GM12878 (cell line): Measurements from ENCODE around the gene DTX3. TPM values are rescaled to one million over a fixed set of nuclear protein-coding genes. Genes with fewer than 3 reads are reported as not detected.

Experiments
- ATF3 ChIP-seq: IDR thresholded peaks from 2 replicates; pipeline ENCODE4 v1.6.1; 2011; ENCODE audit warnings: low read depth, mild to moderate bottlenecking, low read length, moderate library complexity, borderline replicate concordance; ENCODE audit errors: extremely low read depth
- CHD2 ChIP-seq: IDR thresholded peaks from 2 replicates; pipeline ENCODE4 v1.6.1; 2011; ENCODE audit warnings: low read depth, low read length, improper control_type of control experiment, borderline replicate concordance
- E2F4 ChIP-seq: IDR thresholded peaks from 2 replicates; pipeline ENCODE4 v1.6.1; 2012; ENCODE audit warnings: low read depth, low read length, improper control_type of control experiment
- EED ChIP-seq: sonication (generic); IDR thresholded peaks from 2 replicates; pipeline ENCODE4 v1.6.1; 2016; ENCODE audit warnings: antibody characterized with exemption, low read depth
- EGR1 ChIP-seq, 2 experiments: IDR thresholded peaks; 1 replicate in 1 of 2; 2 replicates in 1 of 2; pipeline ENCODE4 v1.6.1; 2011 to 2012; ENCODE audit warnings: low read depth in 2 of 2, low read length in 2 of 2, borderline replicate concordance in 1 of 2, mild to moderate bottlenecking in 1 of 2, moderate library complexity in 1 of 2
- FOS ChIP-seq: IDR thresholded peaks from 3 replicates; pipeline ENCODE4 v1.6.1; 2011; ENCODE audit warnings: borderline replicate concordance; ENCODE audit not compliant: insufficient read length; ENCODE audit errors: extremely low read depth
- JUNB ChIP-seq: IDR thresholded peaks from 2 replicates; pipeline ENCODE4 v1.6.1; 2016; ENCODE audit warnings: antibody characterized with exemption, mild to moderate bottlenecking
- KLF5 ChIP-seq: fragments of 450-650 bp; IDR thresholded peaks from 2 replicates; pipeline ENCODE4 v1.6.1; 2014; ENCODE audit warnings: mild to moderate bottlenecking; ENCODE audit not compliant: partially characterized antibody
- MTA2 ChIP-seq: fragments of 450-650 bp; IDR thresholded peaks from 2 replicates; pipeline ENCODE4 v1.6.1; 2016; ENCODE audit warnings: low read depth, mild to moderate bottlenecking, moderate library complexity
- PBX3 ChIP-seq: IDR thresholded peaks from 2 replicates; pipeline ENCODE4 v1.6.1; 2011; ENCODE audit warnings: mild to moderate bottlenecking, low read depth, low read length, moderate library complexity; ENCODE audit not compliant: insufficient replicate concordance
- POLR2AphosphoS2 ChIP-seq: IDR thresholded peaks from 2 replicates; pipeline ENCODE4 v1.6.1; 2011; ENCODE audit warnings: low read depth, mild to moderate bottlenecking, low read length, improper control_type of control experiment, moderate library complexity
- SIX5 ChIP-seq: IDR thresholded peaks from 2 replicates; pipeline ENCODE4 v1.6.1; 2011; ENCODE audit warnings: mild to moderate bottlenecking, low read depth, low read length, moderate library complexity; ENCODE audit not compliant: severe bottlenecking
- USF1 ChIP-seq: IDR thresholded peaks from 2 replicates; pipeline ENCODE4 v1.6.1; 2011; ENCODE audit warnings: borderline replicate concordance, low read depth, mild to moderate bottlenecking, moderate library complexity, mixed read lengths, low read length; ENCODE audit not compliant: insufficient read depth; ENCODE audit errors: extremely low read length
- ZBTB11 ChIP-seq: fragments of 450-650 bp; formaldehyde crosslinking; IDR thresholded peaks from 2 replicates; pipeline ENCODE4 v1.5.0; 2022; ENCODE audit warnings: mild to moderate bottlenecking, missing genetic modification characterization
- ZBTB40 ChIP-seq: fragments of 450-650 bp; IDR thresholded peaks from 2 replicates; pipeline ENCODE4 v1.6.1; 2016; ENCODE audit warnings: mild to moderate bottlenecking, moderate library complexity, borderline replicate concordance
- polyA plus RNA-seq, 11 experiments: library from polyadenylated mRNA; depleted of rRNA in 4 of 11; unstranded in 6 of 11; stranded (reverse) in 5 of 11; fragments of >200 nt; fragmentation: Nextera tagmentation in 4 of 11; fragmentation: Illumina TruSeq in 1 of 11; extraction: Ambion mirVana in 4 of 11; extraction: Trizol in 1 of 11; gene quantifications; 1 replicate in 1 of 11; 2 replicates in 10 of 11; pipeline versions ENCODE4 v1.2.1 to v1.2.3, GENCODE V29; 2011 to 2016; ENCODE audit warnings: inconsistent platforms in 2 of 11, missing spikeins in 2 of 11, low read depth in 1 of 11
- total RNA-seq, 4 experiments: library from RNA; depleted of rRNA in 3 of 4; stranded (reverse); fragments of >200 nt in 3 of 4; fragmentation: Illumina TruSeq in 1 of 4; extraction: Trizol in 1 of 4; gene quantifications; 2 replicates each; pipeline versions ENCODE4 v1.2.1 to v1.2.3, GENCODE V29; 2013 to 2021
- TF ChIP-seq, protein P1 (sequence below): IDR thresholded peaks from 2 replicates; pipeline ENCODE4 v1.6.1; 2012; ENCODE audit warnings: low read depth, low read length, improper control_type of control experiment

DTX3 gene
- total and polyA plus RNA-seq, 10 of the 15 experiments (the other 5 are each of a cell fraction or from before 2014, with no cell fraction given) = 1.1 to 13.6 (median 5.6) TPM

DNA sequence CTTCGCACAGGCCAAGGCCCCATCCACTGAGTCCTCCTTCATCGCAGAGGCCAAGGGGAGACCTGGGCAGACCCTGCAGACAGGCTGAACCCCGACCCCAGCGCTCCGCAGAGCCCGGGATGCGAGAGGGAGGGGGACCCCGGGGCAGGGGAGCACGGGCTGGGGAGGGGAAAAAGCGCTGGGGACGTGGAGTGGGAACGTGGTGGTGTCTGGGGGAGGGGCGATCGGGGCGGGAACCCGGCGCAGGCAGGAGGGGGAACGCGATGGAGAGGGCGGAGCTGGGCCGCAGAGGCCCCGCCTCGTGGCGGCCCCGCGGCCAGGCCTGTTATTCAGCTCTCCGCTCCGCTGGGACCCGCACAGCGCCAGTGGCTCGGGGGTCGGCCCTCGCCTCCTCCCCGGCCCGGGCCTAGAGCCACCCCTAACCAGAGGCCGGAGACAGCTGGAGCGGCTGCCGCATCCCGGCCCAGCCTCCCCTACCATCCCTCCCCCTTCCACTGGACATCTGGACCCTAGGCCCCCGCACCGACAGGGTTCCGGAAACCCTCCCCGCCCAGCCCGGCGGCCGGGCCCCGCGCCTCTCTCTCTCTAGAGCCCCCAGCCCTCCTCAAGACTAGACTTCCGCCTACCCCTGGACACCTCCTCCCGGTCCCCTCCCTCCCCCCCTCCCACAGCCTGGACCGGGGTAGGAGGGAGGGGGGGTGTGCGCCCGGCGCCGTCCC, 6.6 kb downstream of the DTX3 start, which contains the start of gene ARHGEF25 (continued):
- no peak for TF ChIP-seq ATF3
- no peak for TF ChIP-seq EGR1 (IDR thresholded peaks at IDR 0.05; ENCODE audit: borderline replicate concordance in 1 of 2, low read depth in 2 of 2, low read length in 2 of 2)
- no peak for TF ChIP-seq USF1
- TF ChIP-seq SIX5 = no peak
- no peak for TF ChIP-seq PBX3
- TF ChIP-seq, protein P1, sequence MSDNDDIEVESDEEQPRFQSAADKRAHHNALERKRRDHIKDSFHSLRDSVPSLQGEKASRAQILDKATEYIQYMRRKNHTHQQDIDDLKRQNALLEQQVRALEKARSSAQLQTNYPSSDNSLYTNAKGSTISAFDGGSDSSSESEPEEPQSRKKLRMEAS = no peak
- TF ChIP-seq EED = no peak
- TF ChIP-seq POLR2AphosphoS2 = 0 out of 2 replicates have a peak, but pooled peaks have one; percentile 21
- TF ChIP-seq ZBTB40 = no peak
- TF ChIP-seq JUNB = no peak
- TF ChIP-seq ZBTB11 (CRISPR knock-in tag) = no peak
- TF ChIP-seq CHD2 = 0 out of 2 replicates have a peak, but pooled peaks have one; percentile 25
- no peak for TF ChIP-seq FOS
- no peak for TF ChIP-seq MTA2
- TF ChIP-seq E2F4 = no peak
- no peak for TF ChIP-seq KLF5
